Activated CD8-positive, alpha-beta memory T cell treated with anti-CD3 and anti-CD28 coated beads, Interleukin-2, amount 50 U/mL, for 1 hour (primary cell): ENCODE results near the gene DNAH17.

Source experiments
- DNase-seq: peaks from one replicate; pipeline ENCODE4 v3.0.0-alpha.2; 2020; ENCODE audit errors: extremely low read depth

Gene DNAH17

GRCh38 chr17:78575340-78575739 lies 1.9 kb downstream of the DNAH17 start:
- no peak for DNase-seq

DNA sequence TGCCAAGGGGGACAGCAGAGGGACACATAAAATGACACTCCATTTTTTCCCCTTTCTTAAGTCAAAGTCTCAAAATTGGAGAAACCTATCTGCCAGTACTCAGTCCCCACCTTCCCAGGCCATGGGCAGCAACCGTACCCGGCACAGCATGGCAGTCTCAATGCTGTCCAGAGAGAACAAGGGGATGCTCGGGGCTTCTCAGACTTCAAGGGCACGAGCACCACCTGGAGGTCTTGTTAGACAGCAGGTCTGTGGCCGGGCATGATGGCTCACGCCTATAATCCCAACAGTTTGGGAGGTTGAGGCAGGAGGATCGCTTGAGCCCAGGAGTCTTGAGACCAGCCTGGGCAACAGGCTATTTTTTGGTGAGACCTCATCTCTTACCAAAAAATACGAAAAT lies 3.2 kb downstream of the DNAH17 start:
- no peak for DNase-seq

DNA sequence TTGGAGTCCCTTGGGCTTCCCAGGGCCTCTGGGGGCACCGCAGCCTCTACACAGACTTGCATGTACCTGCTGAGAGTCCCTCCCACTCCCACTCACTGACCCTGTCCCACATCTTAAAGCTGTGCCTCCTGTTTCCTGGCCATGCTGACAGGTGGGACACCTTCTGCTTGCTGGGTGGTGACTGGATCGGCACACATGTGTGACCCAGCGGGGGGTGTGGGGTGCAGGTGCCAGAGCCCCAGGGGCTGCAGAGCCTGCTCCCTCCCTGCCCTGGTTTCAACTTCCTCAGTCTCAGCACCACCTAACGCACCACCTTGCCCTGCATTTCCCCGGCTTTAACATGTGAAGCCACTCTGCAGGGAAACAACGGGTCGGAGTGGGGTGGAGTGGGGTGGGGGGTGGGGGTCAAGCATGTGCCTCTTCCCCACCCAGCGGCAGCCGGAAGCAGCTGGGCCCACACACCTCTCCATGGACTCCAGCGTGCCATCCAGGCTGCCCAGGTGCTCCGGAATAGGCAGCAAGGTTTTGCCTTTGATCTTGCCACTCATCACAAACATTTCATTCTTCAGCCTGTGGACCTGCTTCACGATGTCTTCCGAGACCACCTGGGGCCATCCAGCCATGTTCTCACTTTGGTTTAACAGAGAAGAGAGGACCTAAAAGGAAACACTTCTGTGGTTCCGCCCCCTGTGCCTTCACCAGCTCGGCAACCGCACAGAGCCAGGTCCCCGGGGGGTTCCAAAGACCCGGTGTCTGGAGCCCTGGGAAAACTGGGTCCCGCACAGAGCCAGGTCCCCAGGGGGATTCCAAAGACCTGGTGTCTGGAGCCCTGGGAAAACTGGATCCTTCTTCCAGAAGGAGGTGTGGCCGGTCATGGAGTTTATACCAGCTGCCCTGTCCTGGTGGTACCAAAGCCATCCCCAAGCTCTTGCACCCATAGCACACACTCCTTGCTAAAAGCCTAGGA lies 4.7 kb downstream of the DNAH17 start:
- DNase-seq: no peak

- DNase-seq: no peak
Observed at GRCh38 chr17:78571329-78571728, 5.9 kb downstream of the DNAH17 start.

DNA sequence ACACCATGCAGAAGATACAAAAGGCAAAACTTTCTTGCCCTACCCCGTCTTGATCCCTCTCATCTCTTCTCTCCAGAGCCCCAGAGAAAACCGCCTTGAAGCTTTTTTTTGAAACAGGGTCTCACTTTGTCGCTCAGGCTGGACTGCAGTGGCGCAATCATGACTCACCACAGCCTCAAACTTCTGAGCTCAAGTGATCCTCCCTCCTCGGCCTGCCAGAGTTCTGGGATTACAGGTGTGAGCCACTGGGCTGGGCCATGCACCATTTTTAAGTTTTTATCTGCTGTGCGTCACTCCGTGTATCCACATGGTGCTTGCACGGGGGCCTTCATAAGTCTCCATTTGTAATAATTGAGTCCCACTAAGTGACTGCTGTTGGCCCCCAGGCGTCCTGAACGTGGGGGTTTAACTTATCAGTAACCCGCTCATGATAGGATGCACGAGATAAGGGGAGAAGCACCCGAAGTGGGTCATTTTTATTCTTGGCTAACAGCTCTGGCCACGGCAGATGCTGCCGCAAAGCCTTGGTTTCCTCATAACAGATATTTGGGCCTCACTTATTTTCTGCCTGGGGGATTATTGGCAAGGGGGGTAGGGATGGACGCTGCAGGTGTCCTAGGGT lies 8.6 kb downstream of the DNAH17 start:
- no peak for DNase-seq

DNA sequence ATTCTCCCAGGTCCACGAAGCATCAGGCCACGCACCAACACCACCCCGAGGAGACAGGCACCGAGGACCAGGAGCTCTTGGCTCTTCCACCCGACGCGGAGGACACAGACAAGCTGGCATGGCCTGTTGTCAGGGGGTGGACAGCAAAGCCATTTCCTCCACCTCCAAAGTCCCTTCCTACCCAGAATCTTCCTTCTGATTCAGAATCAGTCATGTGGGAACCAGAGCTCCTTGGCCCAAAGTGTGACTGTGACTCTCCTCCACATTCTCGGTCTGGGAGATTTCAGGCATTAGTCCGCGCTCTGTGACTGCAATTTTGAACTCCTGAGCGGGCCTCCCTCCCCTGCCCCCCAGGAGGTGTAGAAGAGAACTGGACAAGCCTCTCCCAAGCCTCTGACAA lies 9.2 kb downstream of the DNAH17 start:
- DNase-seq: no peak

- DNase-seq: no peak
Observed at GRCh38 chr17:78566947-78567346, 10.2 kb downstream of the DNAH17 start.

DNA sequence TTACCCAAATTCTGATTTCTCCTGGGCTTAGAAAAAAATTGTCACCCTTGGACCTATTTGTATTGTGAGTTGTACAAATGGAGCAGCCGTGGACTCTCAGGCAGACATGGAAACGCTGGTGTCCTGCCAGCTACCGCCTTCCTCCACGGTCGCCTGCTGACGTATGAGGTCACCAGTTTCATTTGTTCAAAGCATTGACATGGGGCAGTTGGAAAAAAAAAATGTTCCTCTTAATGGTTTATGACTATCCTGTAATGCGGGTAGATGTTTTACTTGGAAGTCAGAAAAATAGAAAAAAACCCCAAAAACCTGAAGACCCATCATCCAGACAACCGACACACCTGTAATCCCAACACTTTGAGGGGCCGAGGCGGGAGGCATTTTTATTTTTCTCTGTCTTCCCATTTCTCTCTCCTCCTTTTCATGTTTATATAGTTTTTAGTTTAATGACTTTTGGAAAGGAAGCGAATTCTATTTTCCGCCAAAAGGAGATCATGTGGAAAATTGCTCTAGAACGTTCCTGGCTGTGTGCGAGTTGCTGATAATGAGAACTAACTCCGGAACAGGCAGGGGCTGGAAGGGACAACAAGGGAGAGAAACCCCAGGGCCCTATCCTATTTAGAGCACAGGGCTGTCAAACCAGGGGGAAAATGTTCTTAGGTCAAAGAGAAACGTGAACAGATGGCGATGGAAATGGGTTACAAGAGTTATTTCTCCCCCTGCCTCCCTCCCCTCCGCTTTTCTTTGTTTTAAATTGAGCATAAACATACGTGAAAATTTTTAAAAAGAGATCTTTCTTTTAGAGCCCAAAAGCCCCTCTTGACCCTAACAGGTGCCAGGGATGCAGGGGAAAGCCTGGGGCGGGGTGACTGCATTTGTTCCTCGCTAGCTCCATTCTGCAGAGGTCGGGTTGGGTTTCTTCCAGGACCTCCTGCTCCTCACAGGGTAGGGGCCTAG lies 13.7 kb downstream of the DNAH17 start:
- DNase-seq: no peak

GRCh38 chr17:78562734-78563133 lies 14.5 kb downstream of the DNAH17 start:
- DNase-seq: no peak

- no peak for DNase-seq
Observed at GRCh38 chr17:78561166-78561565, 16.0 kb downstream of the DNAH17 start.

DNA sequence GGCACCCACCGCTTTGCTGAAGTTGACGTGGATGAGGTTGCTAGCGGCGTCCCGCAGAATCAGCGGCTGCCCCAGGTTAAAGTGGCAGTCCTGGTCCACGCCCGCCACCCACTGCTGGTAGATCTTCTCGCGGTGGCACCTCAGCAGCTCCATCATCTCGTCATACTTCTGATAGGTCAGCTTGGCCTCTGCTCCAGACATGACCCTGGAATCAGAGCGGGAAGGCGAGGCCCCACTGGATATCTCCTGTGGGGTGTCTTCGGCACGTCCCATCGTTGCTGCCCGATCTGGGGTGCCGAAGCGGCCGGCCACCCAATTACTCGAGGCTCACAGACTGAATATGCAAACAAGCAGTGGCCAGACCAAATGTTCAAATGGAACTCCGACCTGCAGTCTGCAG lies 16.5 kb downstream of the DNAH17 start:
- no peak for DNase-seq

- no peak for DNase-seq
Observed at GRCh38 chr17:78559749-78560368, 17.3 kb downstream of the DNAH17 start.

DNA sequence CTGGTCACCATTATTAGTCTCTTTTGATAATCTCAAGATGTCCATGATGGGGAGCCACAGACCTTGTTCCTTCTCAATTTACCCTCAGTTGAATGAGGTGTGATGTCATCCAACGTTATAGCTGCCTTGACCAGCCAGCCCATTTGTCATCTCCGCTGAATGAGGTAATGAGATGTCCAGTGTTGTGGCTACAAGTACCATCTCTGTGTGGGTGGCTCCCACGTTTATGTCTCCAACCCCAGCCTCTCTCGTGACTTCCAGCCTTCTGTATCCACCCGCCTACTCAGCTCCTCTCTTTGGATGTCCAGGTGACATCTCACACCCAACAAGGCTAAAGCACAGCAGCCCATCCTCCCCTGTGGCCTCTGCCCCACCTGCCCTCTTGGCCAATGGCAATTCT lies 18.2 kb downstream of the DNAH17 start:
- DNase-seq: no peak

GRCh38 chr17:78558181-78558850 lies 18.9 kb downstream of the DNAH17 start:
- no peak for DNase-seq

DNA sequence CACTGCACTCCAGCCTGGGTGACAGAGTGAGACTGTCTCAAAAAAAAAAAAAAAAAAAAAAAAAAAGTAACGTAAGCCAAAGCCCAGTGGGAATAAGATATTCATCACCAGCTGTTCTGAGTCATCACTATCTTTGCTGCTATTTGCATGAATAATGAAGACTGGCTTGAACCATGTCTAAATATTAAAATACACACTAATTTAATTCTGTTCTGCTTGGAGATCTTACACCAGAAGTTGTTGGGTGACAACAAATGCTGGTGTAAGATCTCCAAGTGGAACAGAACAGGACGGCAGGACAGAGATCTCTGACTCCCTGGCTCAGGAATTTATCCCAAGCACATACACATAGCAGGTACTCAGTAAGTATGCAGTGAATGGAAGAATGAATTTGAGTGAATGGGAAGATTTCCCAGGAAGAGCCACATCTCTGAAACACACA lies 19.6 kb downstream of the DNAH17 start:
- DNase-seq: no peak

DNA sequence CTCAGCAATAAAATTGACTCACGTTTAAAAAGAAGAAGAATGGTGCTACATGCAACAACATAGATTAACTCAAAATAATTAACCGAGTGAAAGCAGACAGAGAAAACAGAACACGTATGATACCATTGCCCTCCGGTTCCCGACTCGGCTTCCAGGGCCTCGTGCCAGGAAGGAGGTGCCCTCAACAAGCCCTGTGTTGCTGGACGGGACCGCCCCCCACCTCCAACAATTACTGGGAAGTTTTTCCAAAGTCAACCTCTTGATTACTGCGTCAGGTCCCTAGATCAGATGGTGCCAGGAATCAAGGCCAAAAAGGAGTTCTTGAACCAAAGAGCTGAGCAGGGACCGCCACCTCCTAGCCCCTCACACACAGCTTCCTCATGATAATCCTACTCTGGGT lies 20.4 kb downstream of the DNAH17 start:
- DNase-seq: no peak

DNA sequence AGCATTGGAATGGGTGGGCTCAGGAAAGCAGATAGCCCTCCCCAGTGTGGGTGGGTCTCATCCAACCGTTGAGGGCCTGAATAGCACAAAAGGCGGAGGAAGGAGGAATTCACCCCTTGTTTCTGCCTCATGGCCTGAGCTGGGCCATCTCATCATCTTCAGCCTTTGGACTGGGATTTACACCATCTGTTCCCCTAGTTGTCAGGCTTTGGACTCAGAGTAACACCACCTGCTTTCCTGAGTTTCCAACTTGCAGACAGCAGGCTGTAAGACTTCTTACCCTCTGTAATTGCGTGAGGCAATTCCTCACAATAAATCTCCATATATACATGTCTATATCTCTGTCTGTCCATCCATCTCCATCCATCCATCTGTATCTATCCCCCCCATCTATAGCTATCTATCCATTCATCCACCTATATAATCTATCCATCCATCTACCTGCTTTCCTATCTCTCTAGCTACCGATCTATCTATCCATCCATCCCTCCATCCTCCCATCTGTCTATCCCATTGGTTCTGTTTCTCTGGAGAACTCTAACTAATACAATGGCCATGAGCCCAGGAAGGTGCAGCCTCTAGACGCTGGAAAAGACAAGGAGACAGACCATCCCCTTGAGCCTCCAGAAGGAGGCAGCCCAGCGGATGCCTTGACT lies 21.3 kb downstream of the DNAH17 start:
- no peak for DNase-seq

DNA sequence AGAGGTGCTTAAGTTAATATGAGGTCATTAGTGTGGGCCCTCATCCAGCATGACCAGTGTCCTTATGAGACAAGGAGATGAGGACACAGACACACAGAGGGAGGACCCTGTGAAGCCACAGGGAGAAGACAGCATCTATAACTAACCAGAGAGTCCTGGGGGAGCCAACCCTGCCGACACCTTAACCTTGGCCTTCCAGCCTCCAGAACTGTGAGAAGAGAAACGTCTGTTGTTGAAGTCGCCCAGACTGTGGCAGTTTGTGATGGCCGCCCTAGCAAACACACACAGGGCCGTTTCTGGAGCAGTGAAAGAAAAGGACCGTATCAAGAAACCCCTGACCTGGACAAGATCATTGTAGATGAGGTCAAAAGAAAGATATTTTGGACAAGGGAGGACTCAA lies 26.7 kb downstream of the DNAH17 start:
- no peak for DNase-seq

GRCh38 chr17:78548725-78549124 lies 28.5 kb downstream of the DNAH17 start:
- DNase-seq: no peak

DNA sequence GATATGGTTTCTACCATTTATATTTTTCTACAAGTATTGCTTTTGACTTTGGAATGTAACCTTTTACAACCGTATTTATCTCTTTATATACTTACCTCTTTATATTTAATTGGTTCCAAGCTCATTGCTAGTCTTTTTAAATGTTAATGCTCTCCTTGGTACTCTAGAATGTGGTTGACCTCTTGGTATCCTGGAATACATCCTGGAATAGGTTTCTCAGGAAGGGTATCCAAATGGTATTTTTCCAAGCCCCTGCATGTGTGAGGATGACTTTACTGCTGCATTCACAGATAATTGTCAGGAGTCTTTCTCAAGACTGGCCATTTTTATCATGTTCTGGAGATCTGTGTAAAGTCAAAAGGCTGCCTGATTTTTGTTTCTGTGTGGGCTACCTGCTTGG lies 30.2 kb downstream of the DNAH17 start:
- DNase-seq: no peak

DNA sequence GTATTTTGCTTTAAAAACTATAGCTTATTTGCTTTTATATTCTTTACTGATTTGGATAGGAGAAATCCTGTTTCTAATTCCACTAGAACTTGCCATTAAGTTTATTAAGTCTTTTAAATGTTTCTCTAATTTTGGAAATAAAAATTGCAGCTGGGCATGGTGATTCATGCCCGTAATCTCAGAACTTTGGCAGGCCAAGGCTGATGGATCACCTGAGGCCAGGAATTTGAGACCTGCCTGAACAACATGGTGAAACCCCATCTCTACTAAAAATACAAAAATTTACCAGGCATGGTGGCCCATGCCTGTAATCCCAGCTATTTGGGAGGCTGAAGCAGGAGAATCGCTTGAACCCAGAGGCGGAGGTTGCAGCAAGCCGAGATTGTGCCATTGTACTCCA lies 30.7 kb downstream of the DNAH17 start:
- no peak for DNase-seq
